HepG2 (cell line): ENCODE results near the gene CLIP2. TPM values are rescaled to one million over a fixed set of nuclear protein-coding genes. Genes with fewer than 3 reads are reported as not detected.

Experiments
- BRD4 ChIP-seq: sonication (generic); formaldehyde crosslinking; IDR thresholded peaks from 2 replicates; pipeline ENCODE4 v1.4.0; 2020; ENCODE audit warnings: missing genetic modification reagents
- ERF ChIP-seq: IDR thresholded peaks from 2 replicates; pipeline ENCODE4 v1.6.1; 2018; ENCODE audit warnings: missing biosample characterization, missing genetic modification reagents
- FOSL2 ChIP-seq: sonication (generic); formaldehyde crosslinking; IDR thresholded peaks from 2 replicates; pipeline ENCODE4 v1.4.0; 2020; ENCODE audit warnings: missing genetic modification reagents
- GATAD1 ChIP-seq: IDR thresholded peaks from 2 replicates; pipeline ENCODE4 v1.6.1; 2016; ENCODE audit warnings: missing genetic modification reagents, missing compliant biosample characterization
- ISX ChIP-seq: sonication (generic); formaldehyde crosslinking; conservative IDR thresholded peaks from 2 replicates; pipeline ENCODE4 v1.5.0; 2020; ENCODE audit warnings: missing genetic modification reagents
- KDM1A ChIP-seq: IDR thresholded peaks from 2 replicates; pipeline ENCODE4 v1.6.1; 2016; ENCODE audit warnings: missing compliant biosample characterization
- KDM5A ChIP-seq: fragments of 200-600 bp; sonication (generic); IDR thresholded peaks from 2 replicates; pipeline ENCODE4 v1.7.0; 2018; ENCODE audit warnings: antibody characterized with exemption, mild to moderate bottlenecking, low read length, borderline replicate concordance
- KLF12 ChIP-seq: sonication (generic); formaldehyde crosslinking; IDR thresholded peaks from 2 replicates; pipeline ENCODE4 v1.4.0; 2020; ENCODE audit warnings: missing genetic modification reagents, borderline replicate concordance
- MTF1 ChIP-seq: sonication (generic); formaldehyde crosslinking; IDR thresholded peaks from 2 replicates; pipeline ENCODE4 v1.5.0; 2020; ENCODE audit warnings: missing genetic modification reagents
- NCOR1 ChIP-seq: fragments of 200-600 bp; sonication (generic); IDR thresholded peaks from 2 replicates; pipeline ENCODE4 v1.7.0; 2017; ENCODE audit warnings: antibody characterized with exemption, low read length, borderline replicate concordance
- PLRG1 ChIP-seq: fragments of 450-650 bp; conservative IDR thresholded peaks from 2 replicates; pipeline ENCODE4 v1.6.1; 2016
- SAP130 ChIP-seq: IDR thresholded peaks from 2 replicates; pipeline ENCODE4 v1.6.1; 2016; ENCODE audit warnings: low read depth
- SMC3 ChIP-seq: IDR thresholded peaks from 2 replicates; pipeline ENCODE4 v1.6.1; 2011; ENCODE audit warnings: low read length, improper control_type of control experiment
- TIGD3 ChIP-seq: sonication (generic); formaldehyde crosslinking; IDR thresholded peaks from 2 replicates; pipeline ENCODE4 v1.5.1; 2020; ENCODE audit warnings: mild to moderate bottlenecking, missing genetic modification reagents, borderline replicate concordance
- ZMYM3 ChIP-seq: sonication (generic); formaldehyde crosslinking; IDR thresholded peaks from 2 replicates; pipeline ENCODE4 v1.5.1; 2020; ENCODE audit warnings: mild to moderate bottlenecking, missing genetic modification reagents
- ZNF160 ChIP-seq: sonication (generic); formaldehyde crosslinking; IDR thresholded peaks from 2 replicates; pipeline ENCODE4 v1.8.0; 2022; ENCODE audit warnings: mild to moderate bottlenecking, inconsistent platforms, missing genetic modification reagents
- ZNF562 ChIP-seq: sonication (generic); formaldehyde crosslinking; IDR thresholded peaks from 2 replicates; pipeline ENCODE4 v1.8.0; 2022; ENCODE audit warnings: missing genetic modification reagents, borderline replicate concordance
- ZNF652 ChIP-seq: IDR thresholded peaks from 2 replicates; pipeline ENCODE4 v1.6.1; 2016; ENCODE audit warnings: low read depth, borderline replicate concordance
- ZNF784 ChIP-seq: sonication (generic); formaldehyde crosslinking; IDR thresholded peaks from 2 replicates; pipeline ENCODE4 v1.5.1; 2020; ENCODE audit warnings: missing genetic modification reagents, mild to moderate bottlenecking, borderline replicate concordance
- polyA plus RNA-seq, 8 experiments: library from polyadenylated mRNA; depleted of rRNA in 3 of 8; stranded (reverse) in 7 of 8; unstranded in 1 of 8; fragments of >200 nt; fragmentation: Illumina TruSeq in 4 of 8; extraction: Trizol in 4 of 8; gene quantifications; 2 replicates each; pipeline versions ENCODE4 v1.2.1 to v1.2.3, GENCODE V29; 2011 to 2016; ENCODE audit warnings: low read depth in 4 of 8, missing spikeins in 1 of 8, mixed read lengths in 1 of 8; ENCODE audit not compliant: insufficient read depth in 1 of 8
- total RNA-seq, 5 experiments: library from RNA; depleted of rRNA; stranded (reverse); fragments of >200 nt; fragmentation: Illumina TruSeq; extraction: Trizol; gene quantifications; 2 replicates each; pipeline ENCODE4 v1.2.3, GENCODE V29; 2016; ENCODE audit warnings: low read depth in 1 of 5
- TF ChIP-seq, protein P1 (sequence below): sonication (generic); formaldehyde crosslinking; IDR thresholded peaks from 2 replicates; pipeline ENCODE4 v1.4.0; 2020; ENCODE audit warnings: low read depth, mild to moderate bottlenecking, missing genetic modification reagents
- TF ChIP-seq, protein P2 (sequence below): sonication (generic); formaldehyde crosslinking; IDR thresholded peaks from 2 replicates; pipeline ENCODE4 v1.8.0; 2022; ENCODE audit warnings: mild to moderate bottlenecking, missing genetic modification reagents, moderate library complexity
- TF ChIP-seq, protein P3 (sequence below): sonication (generic); formaldehyde crosslinking; IDR thresholded peaks from 2 replicates; pipeline ENCODE4 v1.9.0; 2022; ENCODE audit warnings: missing genetic modification reagents, mild to moderate bottlenecking, borderline replicate concordance

The CLIP2 gene
- total and polyA plus RNA-seq, 2 of the 13 experiments (the other 11 are each of a cell fraction or from before 2014, with no cell fraction given): 6.5 to 17.4 TPM

GRCh38 chr7:74453322-74454011 lies 164.3 kb downstream of the CLIP2 start, which contains the start of gene GTF2IRD1 (continued):
- TF ChIP-seq ZNF160 (CRISPR knock-in tag) (no peak), ZNF652 (no peak), FOSL2 (CRISPR knock-in tag) (0 out of 2 replicates have a peak, but pooled peaks have one; percentile 5), KDM5A (0 out of 2 replicates have a peak, but pooled peaks have one; percentile 10), KLF12 (no peak), ZMYM3 (CRISPR knock-in tag) (no peak), BRD4 (no peak), ZNF784 (CRISPR knock-in tag) (no peak), ZNF562 (CRISPR knock-in tag) (no peak), ISX (CRISPR knock-in tag) (no peak), KDM1A (CRISPR knock-in tag) (no peak), GATAD1 (CRISPR knock-in tag) (no peak; the same call in 1 of the 2 replicates), TIGD3 (no peak), PLRG1 (no peak), ERF (CRISPR knock-in tag) (no peak; the same call in 1 of the 2 replicates), NCOR1 (peak; percentile 26; the same call in 1 of the 2 replicates), SMC3 (no peak), MTF1 (CRISPR knock-in tag) (no peak), SAP130 (CRISPR knock-in tag) (peak; percentile 63; the same call in 1 of the 2 replicates)
- TF ChIP-seq, protein P1, sequence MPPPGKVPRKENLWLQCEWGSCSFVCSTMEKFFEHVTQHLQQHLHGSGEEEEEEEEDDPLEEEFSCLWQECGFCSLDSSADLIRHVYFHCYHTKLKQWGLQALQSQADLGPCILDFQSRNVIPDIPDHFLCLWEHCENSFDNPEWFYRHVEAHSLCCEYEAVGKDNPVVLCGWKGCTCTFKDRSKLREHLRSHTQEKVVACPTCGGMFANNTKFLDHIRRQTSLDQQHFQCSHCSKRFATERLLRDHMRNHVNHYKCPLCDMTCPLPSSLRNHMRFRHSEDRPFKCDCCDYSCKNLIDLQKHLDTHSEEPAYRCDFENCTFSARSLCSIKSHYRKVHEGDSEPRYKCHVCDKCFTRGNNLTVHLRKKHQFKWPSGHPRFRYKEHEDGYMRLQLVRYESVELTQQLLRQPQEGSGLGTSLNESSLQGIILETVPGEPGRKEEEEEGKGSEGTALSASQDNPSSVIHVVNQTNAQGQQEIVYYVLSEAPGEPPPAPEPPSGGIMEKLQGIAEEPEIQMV (CRISPR knock-in tag): no peak
- TF ChIP-seq, protein P2, sequence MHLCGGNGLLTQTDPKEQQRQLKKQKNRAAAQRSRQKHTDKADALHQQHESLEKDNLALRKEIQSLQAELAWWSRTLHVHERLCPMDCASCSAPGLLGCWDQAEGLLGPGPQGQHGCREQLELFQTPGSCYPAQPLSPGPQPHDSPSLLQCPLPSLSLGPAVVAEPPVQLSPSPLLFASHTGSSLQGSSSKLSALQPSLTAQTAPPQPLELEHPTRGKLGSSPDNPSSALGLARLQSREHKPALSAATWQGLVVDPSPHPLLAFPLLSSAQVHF (CRISPR knock-in tag): no peak
- TF ChIP-seq, protein P3, sequence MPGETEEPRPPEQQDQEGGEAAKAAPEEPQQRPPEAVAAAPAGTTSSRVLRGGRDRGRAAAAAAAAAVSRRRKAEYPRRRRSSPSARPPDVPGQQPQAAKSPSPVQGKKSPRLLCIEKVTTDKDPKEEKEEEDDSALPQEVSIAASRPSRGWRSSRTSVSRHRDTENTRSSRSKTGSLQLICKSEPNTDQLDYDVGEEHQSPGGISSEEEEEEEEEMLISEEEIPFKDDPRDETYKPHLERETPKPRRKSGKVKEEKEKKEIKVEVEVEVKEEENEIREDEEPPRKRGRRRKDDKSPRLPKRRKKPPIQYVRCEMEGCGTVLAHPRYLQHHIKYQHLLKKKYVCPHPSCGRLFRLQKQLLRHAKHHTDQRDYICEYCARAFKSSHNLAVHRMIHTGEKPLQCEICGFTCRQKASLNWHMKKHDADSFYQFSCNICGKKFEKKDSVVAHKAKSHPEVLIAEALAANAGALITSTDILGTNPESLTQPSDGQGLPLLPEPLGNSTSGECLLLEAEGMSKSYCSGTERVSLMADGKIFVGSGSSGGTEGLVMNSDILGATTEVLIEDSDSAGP (CRISPR knock-in tag): no peak; the same call in 1 of the 2 replicates
